CD4-positive, alpha-beta memory T cell (primary cell): ENCODE data around the gene RAB11FIP3. TPM values are rescaled to one million over a fixed set of nuclear protein-coding genes. Genes with fewer than 3 reads are reported as not detected.
A peak's percentile ranks its signal among the peaks of the same experiment; 100 is the strongest.

Source experiments
- CTCF ChIA-PET: fragments of 350-600 bp; sonication (Branson Sonifier 250); formaldehyde crosslinking; loops from one replicate; lab custom pipeline; 2021; ENCODE audit warnings: inconsistent platforms; ENCODE audit not compliant: partially characterized antibody; lab: Charles Lee
- POLR2A ChIA-PET: fragments of 350-600 bp; sonication (Branson Sonifier 250); formaldehyde crosslinking; loops from one replicate; lab custom pipeline; 2021; ENCODE audit not compliant: partially characterized antibody; lab: Charles Lee
- DNase-seq, 5 donors: peaks; one replicate each; pipeline versions ENCODE4 v3.0.0 to v3.0.0-alpha.2; 2020 to 2022; ENCODE audit warnings: mixed read lengths in 1 of 5
- H3K27ac ChIP-seq: one replicate; pipeline ENCODE4 v1.7.0; 2013; ENCODE audit warnings: low read depth, low read length
- H3K27me3 ChIP-seq: 2 replicates; pipeline ENCODE4 v1.7.0; 2013; ENCODE audit warnings: mild to moderate bottlenecking, low read length, moderate library complexity; ENCODE audit not compliant: insufficient read depth
- H3K36me3 ChIP-seq: 2 replicates; pipeline ENCODE4 v1.7.0; 2013; ENCODE audit warnings: mild to moderate bottlenecking, low read length, moderate library complexity; ENCODE audit not compliant: insufficient read depth
- H3K4me1 ChIP-seq: 2 replicates; pipeline ENCODE4 v1.7.0; 2013; ENCODE audit warnings: mild to moderate bottlenecking, low read length, moderate library complexity; ENCODE audit not compliant: insufficient read depth
- H3K4me3 ChIP-seq, 2 donors: one replicate each; pipeline ENCODE4 v1.7.0; 2013; ENCODE audit warnings: low read length in 2 of 2, mild to moderate bottlenecking in 1 of 2
- H3K9me3 ChIP-seq, 2 donors: one replicate each; pipeline ENCODE4 v1.7.0; 2013; ENCODE audit warnings: low read length in 2 of 2, control low read depth in 1 of 2; ENCODE audit not compliant: control insufficient read depth in 1 of 2
- H3K27ac Mint-ChIP-seq, 7 donors: one replicate each; pipeline ENCODE4 v1.8.0; 2020 to 2021; ENCODE audit warnings: mixed read lengths in 7 of 7, mild to moderate bottlenecking in 6 of 7, inconsistent platforms in 3 of 7, moderate library complexity in 3 of 7
- H3K27me3 Mint-ChIP-seq, 2 donors: one replicate each; pipeline ENCODE4 v1.8.0; 2020 to 2021; ENCODE audit warnings: mixed read lengths in 2 of 2
- H3K36me3 Mint-ChIP-seq, 2 donors: one replicate each; pipeline ENCODE4 v1.8.0; 2020 to 2021; ENCODE audit warnings: mixed read lengths in 2 of 2, inconsistent platforms in 1 of 2, mild to moderate bottlenecking in 1 of 2
- H3K4me1 Mint-ChIP-seq, 4 donors: one replicate each; pipeline ENCODE4 v1.8.0; 2020 to 2021; ENCODE audit warnings: mixed read lengths in 4 of 4, mild to moderate bottlenecking in 1 of 4
- H3K4me3 Mint-ChIP-seq, 8 donors: one replicate each; pipeline ENCODE4 v1.8.0; 2020 to 2021; ENCODE audit warnings: mixed read lengths in 8 of 8, mild to moderate bottlenecking in 7 of 8, moderate library complexity in 6 of 8, inconsistent platforms in 3 of 8
- H3K9me3 Mint-ChIP-seq, 8 donors: one replicate each; pipeline ENCODE4 v1.8.0; 2020 to 2021; ENCODE audit warnings: mixed read lengths in 8 of 8, mild to moderate bottlenecking in 5 of 8, inconsistent platforms in 3 of 8, moderate library complexity in 1 of 8
- intact Hi-C: fragments of 100-400 bp; cut with micrococcal nuclease; formaldehyde crosslinking; loops from one replicate; pipeline ENCODE4 v1.15.1; 2023
- polyA plus RNA-seq, 2 donors: library from polyadenylated mRNA; unstranded; fragments of 300-500 nt; fragmentation: Illumina TruSeq; gene quantifications; one replicate each; pipeline ENCODE4 v1.2.3, GENCODE V29; 2021
- total RNA-seq, 2 experiments: library from RNA; stranded (reverse); gene quantifications; one replicate each; pipeline ENCODE4 v1.2.3, GENCODE V29; 2021

The RAB11FIP3 gene
- total and polyA plus RNA-seq, 4 experiments from 2014 or later, result 0.15 to 42.6 (median 23.2) TPM

DNA sequence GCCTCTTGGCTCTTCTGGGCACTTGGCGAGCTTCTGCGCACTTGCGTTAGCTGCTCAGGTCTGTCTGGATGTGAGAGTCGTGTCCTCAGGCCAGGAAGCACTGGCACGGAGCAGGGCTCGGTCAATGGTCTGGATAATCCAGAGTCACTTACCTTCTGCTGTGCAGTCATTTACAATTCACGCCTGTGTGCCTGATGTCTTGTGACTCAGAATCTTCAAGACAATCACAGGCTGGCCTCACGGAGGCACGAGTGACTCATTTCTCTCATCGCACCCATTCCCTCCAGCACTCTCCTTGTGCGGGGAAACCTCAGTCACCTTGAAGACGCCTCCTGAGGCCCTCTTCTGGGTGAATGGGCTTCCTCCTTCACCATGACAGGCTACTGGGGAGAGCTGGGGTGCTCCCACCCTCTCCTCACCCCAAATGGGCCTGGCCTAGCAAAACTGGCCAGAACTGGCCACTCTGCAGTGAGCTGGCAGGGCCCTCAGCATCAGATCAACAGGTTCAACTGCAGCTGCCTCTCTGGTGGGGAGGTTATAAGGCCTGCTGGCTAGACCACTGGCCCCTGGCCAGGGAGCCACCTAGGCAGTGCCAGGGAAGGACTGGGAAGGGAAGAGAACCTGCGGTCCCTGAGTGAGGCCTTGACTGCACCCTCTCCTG is 100.2 kb downstream of the RAB11FIP3 start:
- H3K27ac ChIP-seq, result peak overlapping the region; percentile 89
- H3K4me3 ChIP-seq, result no peak overlapping the region
- H3K9me3 ChIP-seq, result no peaks in the 10 kb centered on the region
- ChIA-PET CTCF (no interaction called here), POLR2A (interaction anchor here (1.6 to 2.1 kb wide), 2 partner anchors 28 to 170 kb away, joined by 3 to 8 read pairs; no protein-coding TSS in a partner anchor)
- H3K4me1 ChIP-seq, result peaks cover 40% of the 10 kb centered on the region
- H3K36me3 Mint-ChIP-seq, result peaks cover 0 to 8% of the 10 kb centered on the region in 2 donors
- no peaks in the 10 kb centered on the region for H3K27me3 Mint-ChIP-seq
- peaks cover 16 to 44% (median 29%) of the 10 kb centered on the region in 4 donors for H3K4me1 Mint-ChIP-seq
- DNase-seq, result peak in 2 of 5 donors; percentile 14 to 74
- peak overlapping the region; percentile 59 to 92 (median 89) for H3K27ac Mint-ChIP-seq
- intact Hi-C loops, result no loop called here
- H3K27me3 ChIP-seq, result no peaks in the 10 kb centered on the region
- H3K36me3 ChIP-seq, result peaks cover 5% of the 10 kb centered on the region
- H3K4me3 Mint-ChIP-seq, result peak overlapping the region in 7 of 8 donors; percentile 21 to 84 (median 49)
- H3K9me3 Mint-ChIP-seq, result peaks cover 0 to 2% (median 0%) of the 10 kb centered on the region in 8 donors

DNA sequence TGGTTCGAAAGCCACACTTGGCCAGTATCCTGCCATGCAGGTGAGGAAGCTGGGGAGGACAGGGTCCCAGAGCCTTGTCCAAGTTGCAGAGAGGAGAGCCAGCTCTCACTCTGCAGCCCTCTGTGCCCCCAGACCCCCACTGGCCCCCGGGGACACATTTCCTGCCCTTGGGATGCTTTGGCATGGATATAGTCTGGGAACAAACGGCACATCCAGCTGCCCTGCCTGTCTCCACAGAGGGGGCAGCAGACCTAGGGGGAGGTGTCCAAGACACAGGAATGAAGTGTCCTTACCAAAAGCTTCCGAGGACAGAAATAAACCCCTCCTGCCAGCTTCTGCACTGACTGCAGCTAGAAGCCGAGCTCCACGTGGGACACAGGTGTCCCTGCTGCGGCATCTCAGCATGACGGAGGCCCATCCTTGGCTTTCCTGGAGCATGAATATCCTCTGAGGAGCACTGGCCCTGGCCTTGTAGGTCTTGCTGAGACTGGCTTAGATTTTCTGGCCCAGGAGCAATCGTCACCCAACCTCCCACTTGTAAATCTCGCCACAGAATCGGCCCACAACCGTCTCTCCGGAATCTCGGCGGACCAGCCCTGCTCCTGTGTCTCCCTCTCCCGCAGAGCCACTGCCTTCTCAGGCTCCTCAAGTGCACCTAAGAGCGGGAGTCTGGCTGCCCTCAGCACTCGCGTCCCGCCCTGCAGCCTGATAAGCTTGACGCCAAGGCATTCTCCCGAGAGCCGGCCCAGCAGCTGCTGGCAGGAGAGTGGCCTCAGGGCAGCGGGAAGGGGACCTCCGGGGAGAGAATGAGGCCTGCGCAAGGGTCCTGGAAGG is 100.9 kb downstream of the RAB11FIP3 start:
- H3K36me3 Mint-ChIP-seq, result peaks cover 0 to 8% of the 10 kb centered on the region in 2 donors

DNA sequence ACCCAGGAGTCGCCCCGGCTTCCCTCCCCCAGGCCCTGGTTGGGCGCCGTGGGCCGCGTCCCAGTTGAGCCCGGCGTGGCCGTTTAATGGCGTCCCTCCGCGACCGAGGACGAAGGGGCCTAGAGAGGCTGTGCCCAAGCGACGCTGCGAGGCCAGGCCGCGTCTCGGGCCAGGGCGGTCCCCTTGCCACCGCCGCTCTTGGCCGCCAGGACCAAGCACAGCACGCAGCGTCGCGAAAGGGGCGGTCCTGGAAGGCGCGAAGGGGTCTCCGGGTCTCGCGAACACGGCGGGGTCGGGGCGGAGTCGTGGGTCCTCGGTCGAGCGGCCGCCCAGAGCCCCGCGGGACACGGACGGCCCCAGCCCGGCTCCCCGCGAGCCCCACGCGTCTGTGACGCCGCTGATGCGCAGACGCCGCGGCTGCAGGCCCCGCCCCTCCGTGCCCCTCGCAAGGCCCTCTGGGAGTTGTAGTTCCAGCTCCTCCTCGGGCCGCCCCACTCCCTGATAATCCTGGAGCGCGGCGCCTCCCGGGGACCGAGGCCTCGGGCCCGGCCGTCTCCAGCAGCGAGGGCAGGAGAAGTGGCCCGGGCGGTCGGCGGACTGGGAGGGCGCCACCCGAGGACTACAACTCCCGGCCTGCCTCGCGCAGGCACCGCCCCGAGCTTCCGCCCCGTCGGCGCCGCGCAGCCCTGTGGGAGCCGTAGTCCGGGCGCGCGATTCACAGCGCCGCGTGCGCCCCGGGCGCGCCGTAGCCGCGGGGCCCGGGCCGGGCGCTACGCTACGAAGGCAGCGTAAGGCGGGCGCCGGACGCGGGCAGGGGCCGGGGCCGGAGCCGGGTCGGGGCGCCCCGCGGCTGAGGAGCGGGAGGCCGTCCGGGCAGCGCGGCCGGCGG is 101.8 kb downstream of the RAB11FIP3 start, which contains the start of gene CAPN15:
Gene CAPN15 (plus strand): TSS at position 698 of the 889 bp plus-strand sequence. CDS start 19,127 bp downstream, outside the sequence.
- intact Hi-C loops, result loop anchor here (1.0 kb wide), 4 partner anchors 42 to 126 kb away; partner anchors contain the start of genes DECR2, PIGQ and RAB11FIP3
- DNase-seq, result peak; percentile 82 to 92 (median 89)
- CTCF ChIA-PET, result no interaction called here
- peak within 1 kb of the TSS; percentile 89 for H3K27ac ChIP-seq
- H3K36me3 ChIP-seq, result peaks cover 5% of the 10 kb centered on the region
- no peaks in the 10 kb centered on the region for H3K27me3 Mint-ChIP-seq
- peak within 1 kb of the TSS; percentile 90 to 95 (median 92) for H3K4me3 Mint-ChIP-seq
- H3K27ac Mint-ChIP-seq, result peak within 1 kb of the TSS; percentile 86 to 95 (median 93)
- peaks cover 0 to 2% (median 0%) of the 10 kb centered on the region in 8 donors for H3K9me3 Mint-ChIP-seq
- H3K9me3 ChIP-seq, result no peaks in the 10 kb centered on the region
- POLR2A ChIA-PET, result interaction anchor here (0.7 to 2.1 kb wide), 11 partner anchors 30 to 261 kb away, joined by 3 to 16 read pairs (median 4); partner anchors contain the start of genes METTL26, NHLRC4, RAB11FIP3 and RPUSD1
- H3K27me3 ChIP-seq, result no peaks in the 10 kb centered on the region
- peaks cover 43% of the 10 kb centered on the region for H3K4me1 ChIP-seq
- H3K4me3 ChIP-seq, result peak within 1 kb of the TSS; percentile 50 to 81
- H3K4me1 Mint-ChIP-seq, result peaks cover 16 to 44% (median 29%) of the 10 kb centered on the region in 4 donors
- peaks cover 0 to 8% of the 10 kb centered on the region in 2 donors for H3K36me3 Mint-ChIP-seq

More for the DNA sequence above, 100.9 kb downstream of the RAB11FIP3 start:
- peak overlapping the region; percentile 76 to 90 (median 82) for H3K4me3 Mint-ChIP-seq
- H3K9me3 Mint-ChIP-seq, result peaks cover 0 to 2% (median 0%) of the 10 kb centered on the region in 8 donors
- intact Hi-C loops, result loop anchor here (1.0 kb wide), 4 partner anchors 43 to 125 kb away; partner anchors contain the start of genes DECR2, PIGQ and RAB11FIP3
- peak in 2 of 5 donors; percentile 23 to 28 for DNase-seq
- CTCF ChIA-PET, result no interaction called here
- POLR2A ChIA-PET, result interaction anchor here (0.7 to 2.1 kb wide), 7 partner anchors 29 to 262 kb away, joined by 3 to 16 read pairs (median 5); partner anchors contain the start of genes METTL26 and RPUSD1
- Histone ChIP-seq H3K36me3 (peaks cover 5% of the 10 kb centered on the region), H3K4me1 (peaks cover 43% of the 10 kb centered on the region), H3K9me3 (no peaks in the 10 kb centered on the region), H3K4me3 (peak overlapping the region; percentile 37 to 81), H3K27me3 (no peaks in the 10 kb centered on the region), H3K27ac (peak overlapping the region; percentile 89)
- no peaks in the 10 kb centered on the region for H3K27me3 Mint-ChIP-seq
- peak overlapping the region; percentile 86 to 94 (median 89) for H3K27ac Mint-ChIP-seq
- peaks cover 16 to 44% (median 29%) of the 10 kb centered on the region in 4 donors for H3K4me1 Mint-ChIP-seq

DNA sequence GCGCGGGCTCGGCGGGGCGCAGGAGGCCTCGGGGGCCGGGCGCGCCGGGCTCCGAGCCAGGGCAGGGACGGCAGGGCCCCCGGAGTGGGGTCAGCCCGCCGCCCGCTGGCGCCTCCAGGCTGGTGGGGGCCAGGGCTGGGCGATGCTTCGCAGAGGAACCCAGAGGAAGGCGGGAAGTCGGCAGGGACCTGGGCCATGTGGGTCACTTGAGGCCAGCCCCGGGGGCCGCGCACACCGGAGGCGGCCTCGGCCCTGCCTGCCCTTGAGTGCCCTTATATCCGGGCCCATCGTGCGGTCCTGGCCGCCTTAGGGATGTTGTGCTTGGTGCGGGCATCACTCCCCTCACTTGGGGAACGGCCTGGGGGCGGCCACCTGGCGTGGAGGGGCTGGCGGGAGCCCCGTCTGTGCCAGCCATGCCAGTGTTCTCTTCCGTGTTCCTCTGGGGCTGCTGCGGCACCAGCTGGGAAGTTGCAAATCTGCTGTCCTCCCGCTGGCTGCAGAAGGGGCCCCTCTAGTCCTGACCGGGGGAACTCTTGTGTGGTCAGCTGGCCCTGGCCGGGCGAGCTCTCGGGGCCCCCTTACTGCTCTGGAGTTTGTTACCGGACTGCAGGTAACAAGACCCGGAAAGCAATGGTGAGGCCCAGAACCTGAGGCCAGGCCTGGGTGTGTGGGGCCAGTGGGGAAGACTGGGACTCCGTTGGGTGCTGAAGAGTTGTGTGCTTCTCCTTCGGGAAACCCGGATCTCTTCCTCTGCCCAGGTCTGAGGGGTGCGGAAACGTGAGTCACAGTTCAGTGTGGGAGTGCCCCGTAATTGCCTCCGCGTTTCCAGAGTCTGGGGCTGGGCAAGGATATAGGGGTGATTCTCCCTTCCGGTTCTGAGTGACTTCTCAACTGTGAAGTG is 102.9 kb downstream of the RAB11FIP3 start:
- CTCF ChIA-PET, result no interaction called here

DNA sequence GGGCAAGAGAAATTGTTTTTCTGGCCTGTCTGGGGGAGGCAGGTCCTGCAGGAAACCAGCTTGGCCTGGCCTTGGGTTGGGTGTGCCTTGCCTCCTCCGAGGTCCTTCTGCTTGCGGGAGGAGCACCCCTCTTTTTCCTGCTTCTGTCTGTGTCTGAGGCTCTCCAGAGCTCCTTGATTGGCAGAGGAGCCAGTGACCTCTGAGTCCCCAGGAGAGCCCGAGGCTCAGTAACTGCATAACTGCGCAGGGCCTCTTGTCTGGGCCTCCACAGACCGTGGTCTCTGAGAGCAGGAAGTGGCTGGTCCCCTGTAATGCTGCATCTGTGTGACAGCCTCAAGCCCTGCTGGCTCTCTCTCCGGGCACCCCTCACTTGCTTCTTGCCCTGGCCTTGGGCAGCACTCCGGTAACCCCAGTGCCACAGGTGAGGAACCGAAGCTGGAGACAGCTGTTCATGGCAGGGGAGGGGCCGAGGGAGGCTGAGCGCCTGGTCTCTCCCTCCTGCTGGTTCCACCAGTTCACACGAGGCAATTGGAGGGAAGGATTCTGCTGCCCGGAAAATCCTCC is 103.6 kb downstream of the RAB11FIP3 start:
- H3K9me3 Mint-ChIP-seq, result no peaks in the 10 kb centered on the region
- Histone ChIP-seq H3K27me3 (no peaks in the 10 kb centered on the region), H3K9me3 (no peaks in the 10 kb centered on the region), H3K27ac (peak overlapping the region; percentile 73), H3K4me1 (peaks cover 43% of the 10 kb centered on the region), H3K36me3 (peaks cover 5% of the 10 kb centered on the region), H3K4me3 (peak overlapping the region; percentile 50 to 57)
- peak overlapping the region; percentile 81 to 95 (median 92) for H3K27ac Mint-ChIP-seq
- peak in 3 of 5 donors; percentile 15 to 29 (median 23) for DNase-seq
- H3K4me1 Mint-ChIP-seq, result peaks cover 16 to 44% (median 29%) of the 10 kb centered on the region in 4 donors
- peak overlapping the region; percentile 90 to 95 (median 92) for H3K4me3 Mint-ChIP-seq
- intact Hi-C loops, result no loop called here
- peaks cover 0 to 8% of the 10 kb centered on the region in 2 donors for H3K36me3 Mint-ChIP-seq
- ChIA-PET CTCF (no interaction called here), POLR2A (interaction anchor here (0.5 to 2.1 kb wide), 5 partner anchors 18 to 1483 kb away, joined by 3 to 8 read pairs (median 5); partner anchors contain the start of genes METTL26, NHLRC4 and RAB11FIP3)
- no peaks in the 10 kb centered on the region for H3K27me3 Mint-ChIP-seq

More for the DNA sequence above, 102.9 kb downstream of the RAB11FIP3 start:
- H3K27ac Mint-ChIP-seq, result peak overlapping the region; percentile 81 to 95 (median 92)
- peak overlapping the region; percentile 90 to 95 (median 92) for H3K4me3 Mint-ChIP-seq
- Histone ChIP-seq H3K9me3 (no peaks in the 10 kb centered on the region), H3K4me3 (peak overlapping the region; percentile 50 to 57), H3K27ac (peak overlapping the region; percentile 73), H3K36me3 (peaks cover 5% of the 10 kb centered on the region), H3K4me1 (peaks cover 43% of the 10 kb centered on the region), H3K27me3 (no peaks in the 10 kb centered on the region)
- H3K4me1 Mint-ChIP-seq, result peaks cover 16 to 44% (median 29%) of the 10 kb centered on the region in 4 donors
- intact Hi-C loops, result no loop called here
- DNase-seq, result peak in 4 of 5 donors; percentile 20 to 53 (median 30)
- no peaks in the 10 kb centered on the region for H3K27me3 Mint-ChIP-seq
- no peaks in the 10 kb centered on the region for H3K9me3 Mint-ChIP-seq
- POLR2A ChIA-PET, result interaction anchor here (0.5 to 2.1 kb wide), 9 partner anchors 19 to 1483 kb away, joined by 3 to 16 read pairs (median 5); partner anchors contain the start of genes METTL26, NHLRC4 and RAB11FIP3
- peaks cover 0 to 8% of the 10 kb centered on the region in 2 donors for H3K36me3 Mint-ChIP-seq
